Measurements from ENCODE around the gene ADAMTSL3.

ADAMTSL3 gene

GRCh38 chr15:83815506-83815905 lies 161.6 kb downstream of the ADAMTSL3 start:
- DNase-seq (ENCODE audit: extremely low read depth, insufficient read length) = no peak
- no peaks in the 10 kb centered on the region for H3K36me3 ChIP-seq (ENCODE audit: control insufficient read depth, insufficient read depth, low read length)
- no peak for TF ChIP-seq CTCF (IDR thresholded peaks at IDR 0.05; ENCODE audit: insufficient read depth, low read length, poor library complexity, severe bottlenecking)

GRCh38 chr15:83816124-83816883 lies 162.4 kb downstream of the ADAMTSL3 start:
- H3K27me3 ChIP-seq (replicated peaks; ENCODE audit: control insufficient read depth, insufficient read depth, low read length) = no peaks in the 10 kb centered on the region
- no peak for TF ChIP-seq CTCF (IDR thresholded peaks at IDR 0.05; ENCODE audit: insufficient read depth, low read length, poor library complexity, severe bottlenecking)
- no peaks in the 10 kb centered on the region for H3K36me3 ChIP-seq (ENCODE audit: control insufficient read depth, insufficient read depth, low read length)
- H3K4me3 ChIP-seq (replicated peaks; ENCODE audit: low read depth, low read length) = no peak overlapping the region
- DNase-seq (ENCODE audit: extremely low read depth, insufficient read length) = no peak

More at GRCh38 chr15:83815506-83815905, 161.6 kb downstream of the ADAMTSL3 start:
- no peak overlapping the region for H3K4me3 ChIP-seq (replicated peaks; ENCODE audit: low read depth, low read length)
- H3K27me3 ChIP-seq (replicated peaks; ENCODE audit: control insufficient read depth, insufficient read depth, low read length) = no peaks in the 10 kb centered on the region

- no peak for DNase-seq (ENCODE audit: extremely low read depth, insufficient read length)
- no peaks in the 10 kb centered on the region for H3K27me3 ChIP-seq (replicated peaks; ENCODE audit: control insufficient read depth, insufficient read depth, low read length)
- H3K4me3 ChIP-seq (replicated peaks; ENCODE audit: low read depth, low read length) = no peak overlapping the region
- TF ChIP-seq CTCF (IDR thresholded peaks at IDR 0.05; ENCODE audit: insufficient read depth, low read length, poor library complexity, severe bottlenecking) = no peak
- no peaks in the 10 kb centered on the region for H3K36me3 ChIP-seq (ENCODE audit: control insufficient read depth, insufficient read depth, low read length)
Measured at GRCh38 chr15:83818591-83818990, 164.7 kb downstream of the ADAMTSL3 start.

- Histone ChIP-seq H3K4me3 (replicated peaks; ENCODE audit: low read depth, low read length) (no peak overlapping the region), H3K27me3 (replicated peaks; ENCODE audit: control insufficient read depth, insufficient read depth, low read length) (no peaks in the 10 kb centered on the region), H3K36me3 (ENCODE audit: control insufficient read depth, insufficient read depth, low read length) (no peaks in the 10 kb centered on the region)
- TF ChIP-seq CTCF (IDR thresholded peaks at IDR 0.05; ENCODE audit: insufficient read depth, low read length, poor library complexity, severe bottlenecking) = no peak
- DNase-seq (ENCODE audit: extremely low read depth, insufficient read length) = no peak
Measured at GRCh38 chr15:83830381-83830780, 176.5 kb downstream of the ADAMTSL3 start.

GRCh38 chr15:83833569-83833968 lies 179.6 kb downstream of the ADAMTSL3 start:
- no peak for DNase-seq (ENCODE audit: extremely low read depth, insufficient read length)
- TF ChIP-seq CTCF (IDR thresholded peaks at IDR 0.05; ENCODE audit: insufficient read depth, low read length, poor library complexity, severe bottlenecking) = no peak
- Histone ChIP-seq H3K4me3 (replicated peaks; ENCODE audit: low read depth, low read length) (no peak overlapping the region), H3K36me3 (ENCODE audit: control insufficient read depth, insufficient read depth, low read length) (no peaks in the 10 kb centered on the region), H3K27me3 (replicated peaks; ENCODE audit: control insufficient read depth, insufficient read depth, low read length) (no peaks in the 10 kb centered on the region)

All from GM06990 (cell line).